ENCODE measurements around the gene CIAO1.
A peak's percentile ranks its signal among the peaks of the same experiment; 100 is the strongest.
"Not testable (repeated sequence)": the region's sequence is repeated elsewhere in the genome, so short reads cannot be mapped to it uniquely, and the experiment has no call there.

Gene CIAO1

GRCh38 chr2:96249654-96250053, 16.4 kb upstream of the CIAO1 start:
- DNase-seq (ENCODE audit: low read depth in 2 of 2) = no peak

- DNase-seq (ENCODE audit: low read depth in 2 of 2) = no peak
Observed at GRCh38 chr2:96250188-96250587, 15.8 kb upstream of the CIAO1 start.

GRCh38 chr2:96251721-96252292, 14.2 kb upstream of the CIAO1 start:
- no peak for DNase-seq (ENCODE audit: low read depth in 2 of 2)

DNA sequence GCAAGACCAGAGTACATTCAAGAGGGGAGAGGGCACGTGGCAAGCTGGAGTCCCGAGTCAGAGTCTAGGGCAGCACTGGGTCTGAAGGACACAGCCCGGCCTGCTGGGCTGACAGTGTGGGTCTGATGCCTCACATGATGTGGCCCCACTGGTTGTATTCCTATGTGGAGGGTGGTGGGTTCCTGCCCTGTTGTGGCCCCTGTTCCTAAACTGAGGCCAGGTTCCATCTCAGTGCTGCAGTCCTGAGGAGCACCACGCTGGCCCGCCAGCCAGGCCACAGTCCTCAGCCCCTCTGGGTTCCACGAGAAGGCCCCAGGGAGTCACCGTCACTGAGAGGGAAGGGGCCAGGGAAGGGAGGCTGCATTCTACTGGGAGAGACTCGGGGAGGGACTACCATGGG, 13.5 kb upstream of the CIAO1 start:
- no peak for DNase-seq (ENCODE audit: low read depth in 2 of 2)

DNA sequence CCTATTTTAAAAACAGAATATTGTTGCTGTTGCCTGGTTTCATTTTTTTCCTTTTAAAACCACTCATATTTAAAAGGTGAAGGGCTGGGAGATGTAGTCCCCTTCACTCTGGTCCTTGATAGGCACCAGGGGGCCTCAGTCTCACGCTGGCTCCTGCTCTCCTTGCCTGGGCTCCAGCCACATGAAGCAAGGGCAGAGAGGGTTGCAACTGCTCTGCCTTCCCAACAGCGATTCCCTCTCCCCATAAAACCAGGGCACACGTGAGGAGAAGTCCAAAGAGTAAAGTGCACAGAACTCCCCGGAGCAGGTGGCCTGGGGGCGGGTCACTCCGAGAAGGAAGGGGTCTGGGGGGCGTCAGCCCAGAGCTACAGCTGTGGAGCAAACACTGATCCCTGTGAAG, 13.0 kb upstream of the CIAO1 start:
- DNase-seq (ENCODE audit: low read depth in 2 of 2) = no peak

- no peak for DNase-seq (ENCODE audit: low read depth in 2 of 2)
Observed at GRCh38 chr2:96254571-96254970, 11.5 kb upstream of the CIAO1 start.

DNA sequence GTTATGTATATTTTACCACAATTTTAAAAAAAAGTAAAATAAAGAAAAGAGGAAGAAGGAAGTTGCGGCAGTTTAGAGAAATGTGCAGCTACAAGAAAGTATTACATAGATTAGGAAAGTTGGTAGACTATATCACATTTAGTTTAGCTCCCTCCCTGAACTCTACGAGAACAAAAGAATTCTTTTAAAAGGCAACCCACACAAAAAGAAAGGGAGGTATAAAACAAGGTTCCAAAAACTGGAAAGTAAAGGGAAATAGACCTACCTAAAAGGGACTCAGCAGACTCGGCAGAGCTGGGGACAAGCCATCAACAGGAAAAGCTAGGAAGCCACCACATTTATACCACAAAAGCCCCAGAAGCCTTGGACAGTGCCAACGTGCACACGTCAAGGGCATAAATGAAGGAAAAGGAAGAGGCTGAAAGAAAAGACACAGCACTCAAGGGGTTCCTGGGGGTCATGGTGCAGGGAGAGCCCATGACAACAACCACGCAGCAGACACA, 9.4 kb upstream of the CIAO1 start:
- no peak for DNase-seq (ENCODE audit: low read depth in 2 of 2)

DNA sequence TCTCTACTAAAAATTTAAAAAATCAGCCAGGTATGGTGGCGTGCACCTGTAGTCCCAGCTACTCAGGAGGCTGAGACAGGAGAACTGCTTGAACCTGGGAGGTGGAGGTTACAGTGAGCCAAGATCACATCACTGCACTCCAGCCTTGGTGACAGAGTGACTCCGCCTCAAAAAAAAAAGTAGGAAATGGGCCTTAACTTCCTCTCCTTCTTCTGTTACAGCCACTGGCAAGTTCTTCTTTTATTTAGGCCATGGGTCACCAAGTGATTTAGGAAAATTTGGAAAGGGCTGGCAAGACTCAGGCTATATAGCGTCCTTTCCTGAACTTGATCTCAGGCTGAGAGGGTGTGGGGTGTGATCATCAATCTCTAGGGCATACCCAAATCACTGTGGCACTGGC, 8.3 kb upstream of the CIAO1 start:
- not testable (repeated sequence) for DNase-seq (ENCODE audit: low read depth in 2 of 2)

DNA sequence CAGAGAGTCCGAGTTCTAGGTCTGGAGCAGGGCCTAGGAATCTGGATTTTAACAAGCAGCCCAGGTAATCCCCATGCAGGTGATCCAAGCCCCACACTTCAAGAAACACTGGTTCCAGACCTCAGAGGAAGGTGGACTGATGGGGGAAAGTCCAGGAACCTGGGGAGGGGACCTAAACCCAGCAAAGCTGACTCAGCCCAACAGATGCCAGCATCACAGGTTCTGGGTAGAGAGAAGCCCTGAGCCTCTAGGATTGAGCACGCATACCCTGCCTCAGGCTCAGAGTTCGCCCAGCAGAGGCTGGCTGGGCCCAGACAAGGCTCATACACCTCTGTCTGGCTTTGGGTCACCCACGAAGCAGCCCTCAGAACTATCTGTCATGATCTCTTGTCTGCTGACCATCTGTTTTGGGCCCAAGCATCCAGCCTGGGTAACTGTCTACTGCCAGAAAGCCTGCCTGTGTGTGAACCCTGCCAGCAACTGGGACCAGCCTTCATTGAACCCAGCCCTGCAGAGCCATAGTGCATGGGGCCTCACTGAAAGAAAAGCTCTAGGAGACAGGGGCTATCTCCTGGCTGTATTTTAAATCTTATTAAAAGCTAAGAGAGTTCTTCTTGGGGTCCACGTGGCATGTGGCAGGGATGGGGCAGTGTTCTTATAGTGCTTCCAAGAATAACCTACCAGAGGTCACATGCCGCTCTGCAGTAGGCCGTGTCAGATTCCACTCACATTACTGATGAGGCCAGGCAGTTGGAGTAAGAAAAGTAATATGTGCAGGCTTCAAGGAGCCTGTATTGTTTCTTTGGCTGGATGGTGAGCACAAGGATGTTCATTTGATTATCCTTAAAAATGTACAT, 7.6 kb upstream of the CIAO1 start:
- no peak for DNase-seq (ENCODE audit: low read depth in 2 of 2)

DNA sequence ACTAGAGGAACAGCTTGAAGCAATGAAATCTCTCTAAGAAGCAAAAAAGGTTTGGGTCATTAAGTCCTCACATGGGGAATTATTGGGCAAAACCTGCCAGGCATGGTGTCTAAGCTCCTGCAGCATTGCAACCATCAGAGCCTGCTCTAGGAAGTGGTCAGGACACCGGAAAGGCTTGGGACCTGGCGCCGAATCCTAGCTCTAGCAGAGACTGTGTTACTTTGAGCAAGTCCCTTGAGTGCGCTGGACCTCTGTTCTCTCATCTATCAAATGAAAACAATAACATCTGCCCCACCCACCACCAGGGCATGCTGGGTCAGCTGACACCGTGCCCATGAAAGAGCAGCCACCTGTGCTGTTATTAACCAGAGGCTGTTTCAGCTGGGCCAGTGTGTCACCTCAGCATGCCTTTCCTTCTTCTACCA, 6.5 kb upstream of the CIAO1 start:
- no peak for DNase-seq (ENCODE audit: low read depth in 2 of 2)

DNA sequence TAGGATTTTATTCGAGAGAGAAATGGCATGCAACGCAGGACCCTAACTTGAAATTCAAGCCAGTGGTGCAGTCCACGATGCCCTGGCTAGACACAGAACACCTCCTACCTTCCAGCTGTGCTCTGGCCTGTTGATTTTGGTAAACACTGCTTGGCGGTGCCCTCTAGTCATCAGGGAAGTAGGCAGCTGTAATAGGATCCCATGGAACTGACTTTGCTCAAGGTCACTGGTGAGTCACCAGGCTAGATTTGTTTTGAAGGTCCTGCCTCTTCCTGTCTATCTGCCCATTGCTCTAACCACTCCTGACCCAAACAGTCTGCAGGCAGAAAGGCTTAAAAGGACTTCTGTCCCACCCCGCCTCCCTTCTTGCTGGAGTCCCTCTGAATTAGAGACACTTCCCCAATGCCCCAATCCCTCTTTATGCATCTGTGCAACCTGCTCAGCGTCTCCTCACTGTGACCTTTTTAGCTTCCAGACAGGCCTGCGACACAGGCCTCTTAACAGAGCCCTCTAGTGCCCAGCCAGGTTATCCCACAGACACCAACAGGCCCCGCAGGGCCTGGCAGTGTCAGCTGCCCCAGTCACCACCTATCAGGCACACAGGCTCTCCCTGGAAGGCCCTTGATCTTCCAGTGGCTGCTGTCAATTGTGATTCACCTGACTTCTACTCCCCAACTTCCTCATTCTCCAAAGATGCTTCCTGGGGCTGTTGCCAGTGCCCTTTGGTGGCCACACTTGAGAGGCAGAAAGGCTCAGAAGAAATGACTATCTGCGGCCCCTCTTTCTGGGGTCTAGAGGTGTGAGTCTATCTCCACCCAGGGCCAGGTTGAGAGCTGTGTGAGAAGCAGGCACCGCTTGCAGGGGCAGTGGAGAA, 5.4 kb upstream of the CIAO1 start:
- DNase-seq (ENCODE audit: low read depth in 2 of 2) = no peak

GRCh38 chr2:96261328-96262003, 4.6 kb upstream of the CIAO1 start:
- no peak for DNase-seq (ENCODE audit: low read depth in 2 of 2)

GRCh38 chr2:96262306-96262705, 3.7 kb upstream of the CIAO1 start:
- DNase-seq (ENCODE audit: low read depth in 2 of 2) = no peak

DNA sequence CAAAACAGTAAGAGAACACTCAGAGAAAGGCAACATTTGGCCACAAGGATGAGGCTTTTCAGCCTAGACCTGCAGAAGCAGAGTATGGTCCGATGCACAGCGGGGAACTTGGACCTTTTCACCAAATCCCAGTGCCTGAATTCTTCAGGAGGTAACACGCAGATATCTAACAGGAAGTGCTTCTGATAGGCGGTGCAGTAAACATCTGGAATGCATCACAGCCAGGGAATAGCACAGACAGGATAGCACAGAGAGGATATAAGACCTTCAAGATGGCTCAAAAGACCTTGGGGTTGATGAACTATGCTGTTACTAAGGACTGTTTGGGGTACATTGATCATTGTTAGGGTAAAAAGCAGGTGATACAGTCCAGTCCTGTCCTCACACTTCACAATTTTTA, 1.9 kb upstream of the CIAO1 start:
- no peak for DNase-seq (ENCODE audit: low read depth in 2 of 2)

DNA sequence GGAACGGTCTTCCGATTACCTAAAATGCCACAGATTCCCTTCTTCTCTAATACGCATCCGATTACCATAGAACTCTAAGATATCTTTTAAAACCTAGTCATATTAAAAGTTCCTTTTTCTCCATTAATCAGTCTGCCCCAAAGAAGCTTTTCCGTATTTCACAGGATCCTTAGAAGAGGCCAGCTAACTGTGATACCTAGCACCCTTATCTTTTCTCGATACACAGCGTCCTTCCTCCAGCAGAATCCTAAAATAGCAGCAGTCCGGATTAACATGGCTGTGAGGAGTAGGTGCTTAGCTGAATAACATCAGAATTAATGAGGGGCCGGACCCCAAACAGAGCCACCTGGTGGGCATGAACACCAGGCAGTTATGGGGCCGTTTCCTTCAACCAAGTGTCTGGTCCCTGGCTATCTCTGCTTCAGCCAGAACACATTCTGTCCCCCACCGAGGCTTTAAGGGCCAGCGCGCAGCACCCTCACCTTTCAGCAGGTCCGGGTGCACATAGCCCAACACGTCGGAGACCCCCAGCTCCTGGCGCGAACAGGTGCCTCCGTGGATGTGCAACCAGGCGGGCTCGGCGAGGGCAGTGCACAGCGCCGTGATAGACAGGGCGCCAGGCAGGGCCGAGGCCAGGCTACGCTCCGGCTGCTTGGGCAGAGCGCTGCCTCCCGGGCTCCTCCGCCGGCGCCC, 1.2 kb upstream of the CIAO1 start:
- no peak for DNase-seq (ENCODE audit: low read depth in 2 of 2)

GRCh38 chr2:96265349-96265839, 631 bp upstream of the CIAO1 start:
- peak in 1 of 2 donors; percentile 23 for DNase-seq (ENCODE audit: low read depth in 2 of 2)

DNA sequence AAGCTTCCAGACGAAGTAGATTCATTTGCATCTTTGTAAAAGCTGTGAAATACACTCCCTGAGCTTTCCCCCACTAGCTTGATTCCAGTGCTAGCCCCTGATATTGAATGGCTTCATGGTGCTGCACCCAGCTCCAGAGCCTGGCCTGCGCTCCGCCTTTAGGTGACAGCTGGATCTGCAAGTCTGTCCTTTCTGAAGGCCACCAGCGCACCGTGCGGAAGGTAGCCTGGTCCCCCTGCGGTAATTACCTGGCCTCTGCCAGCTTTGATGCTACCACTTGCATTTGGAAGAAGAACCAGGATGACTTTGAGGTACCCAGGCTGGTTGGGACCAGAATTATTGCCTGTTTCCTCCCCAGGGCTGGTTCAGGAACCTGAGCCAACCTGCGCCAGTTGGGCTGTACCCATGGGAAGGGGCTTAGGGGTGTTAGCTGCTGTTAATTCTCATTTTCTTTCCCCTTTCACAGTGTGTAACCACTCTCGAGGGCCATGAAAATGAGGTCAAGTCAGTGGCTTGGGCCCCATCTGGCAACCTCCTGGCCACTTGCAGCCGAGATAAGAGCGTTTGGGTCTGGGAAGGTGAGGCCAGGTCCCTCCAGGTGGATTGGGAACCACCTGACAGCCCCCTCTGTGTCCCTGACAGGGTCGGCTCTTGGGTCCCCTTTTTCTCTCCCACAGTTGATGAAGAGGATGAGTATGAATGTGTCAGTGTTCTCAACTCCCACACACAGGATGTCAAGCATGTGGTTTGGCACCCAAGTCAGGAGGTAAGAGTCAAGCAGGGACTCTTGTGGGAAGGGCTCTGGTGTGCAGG, 1.3 kb downstream of the CIAO1 start:
- no peak for DNase-seq (ENCODE audit: low read depth in 2 of 2)

DNA sequence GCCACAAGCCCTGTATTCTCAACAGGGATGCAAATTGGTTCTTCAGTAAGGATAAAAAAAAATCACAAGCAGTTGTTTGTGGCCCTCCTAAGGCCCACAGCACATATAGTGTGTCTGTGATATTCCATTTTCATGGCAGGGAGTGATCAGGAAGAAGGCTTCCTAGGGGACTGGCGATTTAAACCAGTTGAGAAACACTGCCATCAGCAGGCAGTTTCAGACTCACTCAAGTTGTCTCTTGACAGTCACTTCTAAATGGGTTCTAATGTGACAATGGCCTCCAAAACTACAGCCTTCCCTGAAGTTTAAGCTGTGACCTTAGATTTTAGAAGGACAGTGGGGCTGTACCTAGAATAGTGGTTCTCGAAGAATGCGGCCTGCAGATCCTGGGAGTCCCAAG, 6.0 kb downstream of the CIAO1 start:
- no peak for DNase-seq (ENCODE audit: low read depth in 2 of 2)

DNA sequence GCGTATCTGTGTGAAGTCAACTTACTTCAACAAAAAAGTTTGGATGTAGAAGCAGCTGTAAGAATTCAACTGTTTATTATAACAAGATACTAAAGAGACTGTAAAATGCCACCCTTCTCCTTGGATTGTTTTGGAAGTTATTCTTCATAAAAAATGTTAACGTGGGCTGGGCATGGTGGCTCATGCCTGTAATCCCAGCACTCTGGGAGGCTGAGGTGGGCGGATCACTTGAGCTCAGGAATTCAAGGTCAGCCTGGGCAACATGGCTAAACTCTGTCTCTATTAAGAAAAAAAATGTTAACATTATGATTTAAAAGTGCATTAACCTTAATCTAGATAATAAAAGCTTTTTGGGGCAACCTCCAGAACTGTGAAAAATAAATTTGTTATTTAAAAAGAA, 7.7 kb downstream of the CIAO1 start:
- no peak for DNase-seq (ENCODE audit: low read depth in 2 of 2)
